HUES64 (cell line): ENCODE data around the gene GRID1.

ENCODE experiments used
- H3K27ac ChIP-seq: 2 replicates; pipeline ENCODE4 v1.7.0; 2013; ENCODE audit warnings: low read depth, low read length, inconsistent platforms
- H3K27me3 ChIP-seq: 2 replicates; pipeline ENCODE4 v1.6.1; 2013; ENCODE audit warnings: mild to moderate bottlenecking, low read length; ENCODE audit not compliant: insufficient read depth
- H3K36me3 ChIP-seq: 2 replicates; pipeline ENCODE4 v1.6.1; 2013; ENCODE audit warnings: mild to moderate bottlenecking, low read length; ENCODE audit not compliant: insufficient read depth
- H3K4me1 ChIP-seq: 2 replicates; pipeline ENCODE4 v1.6.1; 2013; ENCODE audit warnings: mild to moderate bottlenecking, low read length, moderate library complexity; ENCODE audit not compliant: insufficient read depth
- H3K4me3 ChIP-seq: 2 replicates; pipeline ENCODE4 v1.5.1; 2013; ENCODE audit warnings: mild to moderate bottlenecking, low read length, moderate library complexity
- H3K9ac ChIP-seq: 2 replicates; pipeline ENCODE4 v1.6.1; 2013; ENCODE audit warnings: mild to moderate bottlenecking, low read depth, low read length
- H3K9me3 ChIP-seq: 2 replicates; pipeline ENCODE4 v1.6.1; 2013; ENCODE audit warnings: low read depth, low read length; ENCODE audit not compliant: insufficient read depth
- WGBS: fragments of 150-250, 120-280 bp; methylation state at CpG from one replicate; pipeline ENCODE4 v1.1.7; 2013; ENCODE audit warnings: missing lambda C conversion rate; 5-methylcytosine and 5-hydroxymethylcytosine counted together

The GRID1 gene

DNA sequence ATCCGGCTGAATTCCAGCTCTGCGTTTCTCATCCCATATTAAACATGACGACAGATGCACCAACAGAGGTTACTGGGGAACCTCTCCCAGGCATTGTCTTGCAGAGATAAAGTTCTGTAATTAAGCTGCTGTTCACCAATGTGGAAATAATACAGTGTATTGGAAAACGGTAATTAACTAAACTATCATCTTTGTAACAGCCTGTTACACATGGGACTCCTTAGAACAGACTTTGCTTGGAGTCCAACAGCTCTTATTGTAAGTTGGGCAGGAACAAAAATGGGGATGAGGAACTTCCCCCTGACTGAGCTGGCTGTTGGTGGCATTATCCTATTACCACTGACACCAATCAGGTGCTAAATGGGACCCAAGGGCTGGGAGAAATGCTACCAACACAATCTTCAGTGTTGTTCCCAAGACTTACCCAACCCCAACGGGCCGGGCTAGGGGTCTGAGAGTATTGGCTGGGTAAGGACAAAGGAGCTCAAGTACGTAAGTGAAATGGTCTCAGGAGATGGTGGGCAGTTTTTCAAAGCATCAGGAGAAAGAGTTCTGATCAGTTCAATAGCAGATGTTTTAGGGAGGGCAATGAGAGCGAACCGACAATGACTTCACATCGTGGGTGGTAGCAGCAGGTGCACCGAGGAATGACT, 759.4 kb downstream of the GRID1 start:
- Histone ChIP-seq H3K4me1 (no peaks in the 10 kb centered on the region), H3K4me3 (no peak overlapping the region), H3K27ac (no peak overlapping the region), H3K36me3 (no peaks in the 10 kb centered on the region), H3K9ac (no peak overlapping the region), H3K27me3 (no peaks in the 10 kb centered on the region), H3K9me3 (no peaks in the 10 kb centered on the region)
- 95% methylated on average over 11 of the region's 11 CpGs for WGBS

DNA sequence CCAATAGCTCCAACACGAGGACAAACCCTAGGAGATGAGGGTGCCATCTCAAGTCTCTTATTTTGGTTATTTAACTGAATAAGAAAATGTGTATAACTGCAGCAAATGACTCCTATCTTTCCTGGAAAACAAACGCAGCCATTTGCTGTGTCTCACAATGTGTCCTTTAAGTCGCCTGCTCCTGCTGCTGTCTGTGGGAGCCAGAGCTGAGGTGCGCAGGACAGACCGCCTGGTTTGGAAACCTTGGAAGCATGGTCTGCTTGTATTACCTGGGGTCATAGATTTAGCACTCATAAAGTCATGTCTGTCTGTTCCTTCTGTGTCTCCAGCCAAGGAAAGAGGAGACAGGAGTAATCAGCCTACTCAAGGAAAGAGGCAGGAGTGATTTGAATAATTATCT, 760.2 kb downstream of the GRID1 start:
- WGBS: 91% methylated on average over 5 of the region's 5 CpGs

GRCh38 chr10:85604884-85605283, 761.7 kb downstream of the GRID1 start:
- WGBS: 93% methylated on average over 5 of the region's 5 CpGs
- Histone ChIP-seq H3K9me3 (no peaks in the 10 kb centered on the region), H3K4me3 (no peak overlapping the region), H3K9ac (no peak overlapping the region), H3K27ac (no peak overlapping the region), H3K27me3 (no peaks in the 10 kb centered on the region), H3K36me3 (no peaks in the 10 kb centered on the region), H3K4me1 (no peaks in the 10 kb centered on the region)

More for the DNA sequence above, 760.2 kb downstream of the GRID1 start:
- Histone ChIP-seq H3K36me3 (no peaks in the 10 kb centered on the region), H3K27ac (no peak overlapping the region), H3K9me3 (no peaks in the 10 kb centered on the region), H3K4me1 (no peaks in the 10 kb centered on the region), H3K27me3 (no peaks in the 10 kb centered on the region), H3K9ac (no peak overlapping the region), H3K4me3 (no peak overlapping the region)

GRCh38 chr10:85604136-85604725, 762.4 kb downstream of the GRID1 start:
- 95% methylated on average over 5 of the region's 5 CpGs for WGBS
- Histone ChIP-seq H3K4me1 (no peaks in the 10 kb centered on the region), H3K4me3 (no peak overlapping the region), H3K36me3 (no peaks in the 10 kb centered on the region), H3K9ac (no peak overlapping the region), H3K9me3 (no peaks in the 10 kb centered on the region), H3K27me3 (no peaks in the 10 kb centered on the region), H3K27ac (no peak overlapping the region)

GRCh38 chr10:85603151-85603940, 763.2 kb downstream of the GRID1 start:
- Histone ChIP-seq H3K9ac (no peak overlapping the region), H3K27ac (no peak overlapping the region), H3K4me1 (no peaks in the 10 kb centered on the region), H3K9me3 (no peaks in the 10 kb centered on the region), H3K36me3 (no peaks in the 10 kb centered on the region), H3K27me3 (no peaks in the 10 kb centered on the region), H3K4me3 (no peak overlapping the region)
- WGBS: 88% methylated on average over 5 of the region's 5 CpGs

GRCh38 chr10:85602713-85603112, 763.9 kb downstream of the GRID1 start:
- Histone ChIP-seq H3K4me3 (no peak overlapping the region), H3K27ac (no peak overlapping the region), H3K9me3 (no peaks in the 10 kb centered on the region), H3K36me3 (no peaks in the 10 kb centered on the region), H3K4me1 (no peaks in the 10 kb centered on the region), H3K9ac (no peak overlapping the region), H3K27me3 (no peaks in the 10 kb centered on the region)
- 100% methylated on average over 1 of the region's 1 CpG for WGBS

GRCh38 chr10:85602306-85602705, 764.3 kb downstream of the GRID1 start:
- no peaks in the 10 kb centered on the region for H3K36me3 ChIP-seq
- no peaks in the 10 kb centered on the region for H3K4me1 ChIP-seq
- H3K27ac ChIP-seq: no peak overlapping the region
- no peak overlapping the region for H3K4me3 ChIP-seq
- 96% methylated on average over 18 of the region's 18 CpGs for WGBS
- no peak overlapping the region for H3K9ac ChIP-seq
- H3K9me3 ChIP-seq: no peaks in the 10 kb centered on the region
- no peaks in the 10 kb centered on the region for H3K27me3 ChIP-seq

DNA sequence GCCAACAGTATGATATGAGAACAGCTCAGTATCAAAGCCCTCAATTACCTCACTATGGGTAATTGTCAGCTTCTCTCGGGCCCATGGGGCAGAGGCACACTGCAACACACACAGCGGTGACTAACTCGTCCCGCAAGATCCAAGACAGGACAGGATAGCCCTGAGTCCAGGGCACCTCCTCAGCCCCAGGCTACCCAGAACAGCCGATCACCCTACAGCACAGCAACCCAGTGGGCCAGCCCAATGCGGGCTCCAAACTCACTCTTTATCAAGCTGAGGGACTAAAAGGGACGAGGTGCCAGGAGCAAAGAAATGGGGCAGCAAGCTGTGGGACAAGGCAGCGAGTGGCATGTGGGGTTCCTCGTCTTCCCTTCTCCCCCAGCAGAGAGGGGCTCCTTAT, 765.1 kb downstream of the GRID1 start:
- 95% methylated on average over 9 of the region's 9 CpGs for WGBS
- H3K27ac ChIP-seq: no peak overlapping the region

GRCh38 chr10:85600744-85601081, 765.9 kb downstream of the GRID1 start:
- WGBS: 90% methylated on average over 2 of the region's 2 CpGs
- no peak overlapping the region for H3K27ac ChIP-seq
- H3K9ac ChIP-seq: no peak overlapping the region
- no peaks in the 10 kb centered on the region for H3K4me1 ChIP-seq
- H3K27me3 ChIP-seq: no peaks in the 10 kb centered on the region
- H3K9me3 ChIP-seq: no peaks in the 10 kb centered on the region
- no peaks in the 10 kb centered on the region for H3K36me3 ChIP-seq
- H3K4me3 ChIP-seq: no peak overlapping the region

More for the DNA sequence above, 765.1 kb downstream of the GRID1 start:
- no peaks in the 10 kb centered on the region for H3K27me3 ChIP-seq
- H3K4me1 ChIP-seq: no peaks in the 10 kb centered on the region
- H3K9me3 ChIP-seq: no peaks in the 10 kb centered on the region
- no peak overlapping the region for H3K4me3 ChIP-seq
- H3K9ac ChIP-seq: no peak overlapping the region
- H3K36me3 ChIP-seq: no peaks in the 10 kb centered on the region

DNA sequence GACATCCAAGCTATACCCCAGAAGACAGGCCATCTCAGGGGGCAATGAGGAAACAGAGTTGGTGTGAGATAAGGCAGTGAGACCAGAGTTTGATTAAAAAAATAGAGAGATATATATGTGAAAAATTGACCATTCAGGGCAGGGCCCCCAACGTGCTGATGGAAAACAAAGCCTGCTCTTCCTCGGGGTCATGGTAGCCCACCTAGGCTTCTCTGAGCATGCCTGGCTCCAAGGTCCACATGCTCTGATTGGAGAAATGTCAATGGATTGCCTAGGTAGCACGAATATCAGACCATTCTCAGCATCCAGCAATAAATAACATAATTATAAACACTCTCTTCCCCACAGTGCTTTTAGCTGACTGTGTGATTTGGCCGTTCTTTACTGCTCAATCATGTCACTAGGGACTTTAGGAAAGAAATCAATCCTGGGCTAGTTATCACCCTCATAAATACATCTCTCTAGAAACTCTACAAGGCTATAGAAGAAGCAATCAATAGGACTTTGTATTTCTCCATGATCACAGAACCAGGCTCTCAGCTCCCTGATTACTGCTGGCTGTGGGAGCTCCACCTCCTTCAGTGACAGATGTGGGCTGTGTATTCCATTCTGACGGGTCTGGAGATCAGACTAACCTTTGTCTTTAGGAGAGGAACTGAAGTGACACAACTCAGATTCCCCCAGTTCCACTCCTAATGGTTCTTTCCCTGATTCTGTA, 766.4 kb downstream of the GRID1 start:
- H3K9me3 ChIP-seq: no peaks in the 10 kb centered on the region
- WGBS: 92% methylated on average over 5 of the region's 5 CpGs
- no peak overlapping the region for H3K4me3 ChIP-seq

DNA sequence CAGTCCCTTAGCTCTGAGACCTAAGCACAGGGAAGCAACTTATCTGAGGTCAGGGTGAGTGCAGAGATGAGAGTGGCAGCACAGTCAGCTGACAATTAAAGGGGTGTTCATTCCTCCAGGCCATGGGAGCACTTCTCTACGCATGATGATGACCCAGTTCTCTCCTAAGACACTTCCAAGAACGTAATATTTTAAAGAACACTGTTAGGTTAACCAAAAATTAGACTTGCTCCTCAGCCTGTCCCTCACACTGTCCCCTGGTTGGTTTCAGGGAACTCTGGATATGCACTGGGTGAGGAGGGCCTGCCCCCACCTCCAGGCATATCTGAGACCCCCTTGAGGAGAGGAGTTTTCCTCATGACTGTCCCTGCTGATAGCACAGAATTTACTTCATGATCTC, 767.5 kb downstream of the GRID1 start:
- Histone ChIP-seq H3K9ac (no peak overlapping the region), H3K27me3 (no peaks in the 10 kb centered on the region), H3K27ac (no peak overlapping the region), H3K4me3 (no peak overlapping the region), H3K9me3 (no peaks in the 10 kb centered on the region), H3K4me1 (no peaks in the 10 kb centered on the region), H3K36me3 (no peaks in the 10 kb centered on the region)
- 100% methylated on average over 2 of the region's 2 CpGs for WGBS

More for the DNA sequence above, 766.4 kb downstream of the GRID1 start:
- Histone ChIP-seq H3K4me1 (no peaks in the 10 kb centered on the region), H3K36me3 (no peaks in the 10 kb centered on the region), H3K27ac (no peak overlapping the region), H3K9ac (no peak overlapping the region), H3K27me3 (no peaks in the 10 kb centered on the region)
